MG63 (cell line): ENCODE data around the gene TMEM169. TPM values are rescaled to one million over a fixed set of nuclear protein-coding genes. Genes with fewer than 3 reads are reported as not detected.
"Not testable (repeated sequence)": the region's sequence is repeated elsewhere in the genome, so short reads cannot be mapped to it uniquely, and the experiment has no call there.

Source experiments
- DNase-seq: peaks from one replicate; pipeline ENCODE4 v3.0.0-alpha.2; 2020
- H3K27me3 ChIP-seq: fragments of 250-450 bp; sonication (Bioruptor Pico); 2 replicates; pipeline ENCODE4 v1.5.1; 2020; ENCODE audit warnings: mild to moderate bottlenecking, moderate library complexity
- H3K36me3 ChIP-seq: fragments of 250-450 bp; sonication (Bioruptor Pico); 2 replicates; pipeline ENCODE4 v1.5.1; 2020; ENCODE audit warnings: mild to moderate bottlenecking, moderate library complexity
- H3K4me3 ChIP-seq: fragments of 250-450 bp; sonication (Bioruptor Pico); 2 replicates; pipeline ENCODE4 v1.5.1; 2020; ENCODE audit warnings: mild to moderate bottlenecking, moderate library complexity
- H3K9me3 ChIP-seq: fragments of 250-450 bp; sonication (Bioruptor Pico); 2 replicates; pipeline ENCODE4 v1.5.1; 2020; ENCODE audit warnings: mild to moderate bottlenecking, moderate library complexity
- total RNA-seq: library from RNA; depleted of rRNA; stranded (reverse); fragments of >200 nt; shearing (Covaris generic); gene quantifications from 2 replicates; pipeline ENCODE4 v1.2.3, GENCODE V29; 2014; ENCODE audit warnings: low replicate concordance; rRNA removed

TMEM169 gene
- total RNA-seq, 1 experiment from 2014 or later, result not detected

DNA sequence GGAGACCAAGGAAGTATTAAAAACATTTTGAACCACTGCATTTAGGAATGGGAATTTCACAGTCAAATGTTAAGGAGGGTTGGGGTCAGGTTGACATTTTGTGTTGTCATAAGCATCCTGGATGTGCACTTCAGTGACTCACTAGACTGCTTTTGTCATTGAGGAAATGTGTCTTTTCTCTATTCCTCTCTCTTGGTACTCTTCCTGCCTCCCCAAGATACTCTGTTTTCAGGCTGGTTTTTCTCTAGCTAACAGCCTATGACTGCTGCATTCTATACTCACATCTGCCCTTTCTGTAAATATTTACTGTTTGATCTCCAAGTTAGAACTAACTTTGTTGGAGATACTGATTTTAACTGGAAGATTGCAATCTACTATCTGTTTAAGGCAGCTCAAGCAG lies 50.9 kb downstream of the TMEM169 start:
- Histone ChIP-seq H3K9me3 (no peaks in the 10 kb centered on the region), H3K27me3 (no peaks in the 10 kb centered on the region), H3K36me3 (peaks cover 97% of the 10 kb centered on the region), H3K4me3 (no peak overlapping the region)
- DNase-seq, result no peak

DNA sequence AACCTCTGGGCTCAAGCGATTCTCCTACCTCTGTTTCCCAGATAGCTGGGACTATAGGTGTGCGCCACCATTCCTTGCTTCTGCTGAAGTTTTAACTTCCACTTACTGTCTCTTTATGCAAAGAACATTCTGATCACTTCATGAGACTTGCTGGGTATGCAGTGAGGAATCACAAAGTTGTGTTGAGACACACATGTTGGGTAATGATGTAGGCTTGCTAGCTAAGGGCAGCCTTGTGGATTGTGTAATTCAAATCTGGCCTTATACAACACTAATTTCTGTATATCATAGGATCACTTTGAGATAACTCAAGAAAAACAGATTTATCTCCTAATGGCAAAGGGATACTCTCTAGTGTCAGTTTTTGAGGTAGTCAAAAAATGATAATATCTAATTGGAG lies 51.7 kb downstream of the TMEM169 start:
- no peak for DNase-seq
- Histone ChIP-seq H3K4me3 (no peak overlapping the region), H3K36me3 (peaks cover 97% of the 10 kb centered on the region), H3K27me3 (no peaks in the 10 kb centered on the region), H3K9me3 (no peaks in the 10 kb centered on the region)

DNA sequence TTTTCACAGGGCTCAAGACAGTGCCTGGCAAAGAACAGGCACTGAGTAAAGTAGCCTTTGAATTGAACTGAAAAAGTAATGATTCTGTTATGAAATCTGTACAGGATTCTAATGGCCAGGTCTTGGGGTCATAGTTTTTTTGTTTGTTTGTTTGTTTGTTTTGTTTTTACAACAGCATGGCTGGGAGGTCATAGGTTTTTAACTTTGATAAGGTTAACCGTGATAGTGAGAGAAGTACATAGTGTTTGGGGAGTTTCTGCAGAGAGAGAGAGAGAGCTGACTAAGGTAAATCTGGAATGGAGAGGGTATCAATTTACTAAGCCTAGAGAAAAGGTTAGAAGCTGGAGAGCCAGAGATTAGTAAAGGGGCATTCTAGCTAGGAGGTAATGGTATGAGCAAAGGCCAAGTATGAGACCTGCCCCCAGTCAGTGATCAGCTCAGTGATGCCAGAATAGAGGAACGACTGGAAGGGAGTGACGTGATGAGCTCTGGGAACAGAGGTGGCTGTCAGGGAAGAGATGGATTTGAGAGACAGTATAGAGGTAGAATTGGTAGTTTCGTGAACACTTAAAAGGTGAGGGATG lies 53.3 kb downstream of the TMEM169 start:
- no peak overlapping the region for H3K4me3 ChIP-seq
- DNase-seq, result no peak
- no peaks in the 10 kb centered on the region for H3K27me3 ChIP-seq
- peaks cover 97% of the 10 kb centered on the region for H3K36me3 ChIP-seq
- H3K9me3 ChIP-seq, result no peaks in the 10 kb centered on the region

DNA sequence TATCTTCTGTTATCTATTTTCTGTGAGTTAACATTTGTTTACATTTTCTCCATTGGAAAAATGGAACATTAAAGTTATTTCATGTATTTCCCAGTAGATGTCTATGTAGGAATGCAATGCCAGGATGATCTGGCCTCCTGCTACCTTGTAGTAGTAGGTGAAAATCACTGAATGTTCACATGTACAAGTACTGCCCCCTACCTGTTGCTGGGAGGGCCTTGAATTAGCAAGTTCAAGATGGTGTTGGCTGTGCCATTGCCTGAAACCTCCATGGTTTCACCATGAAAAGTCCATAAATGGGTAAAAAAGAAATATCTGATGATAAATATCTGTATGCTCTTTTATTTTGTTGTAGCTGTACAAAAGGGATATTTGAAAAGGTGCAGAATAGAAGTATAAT lies 58.2 kb downstream of the TMEM169 start:
- no peaks in the 10 kb centered on the region for H3K27me3 ChIP-seq
- H3K36me3 ChIP-seq, result peaks cover 95% of the 10 kb centered on the region
- no peaks in the 10 kb centered on the region for H3K9me3 ChIP-seq
- H3K4me3 ChIP-seq, result no peak overlapping the region
- no peak for DNase-seq

DNA sequence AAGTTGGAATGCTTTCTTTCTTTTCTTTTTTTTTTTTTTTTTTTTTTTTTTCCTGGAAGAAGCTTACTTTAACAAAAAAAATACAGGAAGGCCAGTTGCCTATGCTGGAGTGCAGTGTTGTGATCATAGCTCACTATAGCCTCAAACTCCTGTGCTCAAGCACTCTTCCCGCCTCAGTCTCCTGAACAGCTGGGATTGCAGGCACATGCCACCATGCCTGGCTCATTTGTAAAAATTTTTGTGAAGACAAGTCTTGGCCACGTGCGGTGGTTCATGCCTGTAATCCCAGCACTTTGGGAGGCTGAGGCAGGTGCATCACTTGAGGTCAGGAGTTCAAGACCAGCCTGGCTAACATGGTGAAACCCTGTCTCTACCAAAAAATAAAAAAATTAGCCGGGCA lies 59.8 kb downstream of the TMEM169 start:
- H3K36me3 ChIP-seq, result peaks cover 96% of the 10 kb centered on the region
- not testable (repeated sequence) for H3K4me3 ChIP-seq, H3K27me3 ChIP-seq, DNase-seq, H3K9me3 ChIP-seq

DNA sequence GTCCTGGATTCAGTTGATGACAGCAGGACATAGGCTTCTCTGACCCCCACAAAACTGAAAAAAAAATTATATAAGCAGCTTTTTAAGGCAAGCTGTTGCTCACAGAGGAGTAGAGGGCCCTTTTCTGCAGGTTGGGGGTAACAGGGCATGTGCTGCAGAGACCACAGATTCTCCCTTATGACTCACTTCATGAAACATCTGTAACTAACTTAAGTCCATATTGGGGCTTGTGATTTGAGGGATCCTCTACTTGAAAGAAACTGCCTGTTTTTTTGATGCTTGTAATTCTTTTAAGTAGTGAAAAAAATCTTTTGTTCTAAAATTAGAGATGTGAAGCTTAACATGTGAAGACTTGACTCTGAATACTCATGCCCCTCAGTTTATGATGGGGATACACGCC lies 60.8 kb downstream of the TMEM169 start:
- no peak for DNase-seq
- no peaks in the 10 kb centered on the region for H3K27me3 ChIP-seq
- peaks cover 96% of the 10 kb centered on the region for H3K36me3 ChIP-seq
- no peaks in the 10 kb centered on the region for H3K9me3 ChIP-seq
- H3K4me3 ChIP-seq, result no peak overlapping the region

DNA sequence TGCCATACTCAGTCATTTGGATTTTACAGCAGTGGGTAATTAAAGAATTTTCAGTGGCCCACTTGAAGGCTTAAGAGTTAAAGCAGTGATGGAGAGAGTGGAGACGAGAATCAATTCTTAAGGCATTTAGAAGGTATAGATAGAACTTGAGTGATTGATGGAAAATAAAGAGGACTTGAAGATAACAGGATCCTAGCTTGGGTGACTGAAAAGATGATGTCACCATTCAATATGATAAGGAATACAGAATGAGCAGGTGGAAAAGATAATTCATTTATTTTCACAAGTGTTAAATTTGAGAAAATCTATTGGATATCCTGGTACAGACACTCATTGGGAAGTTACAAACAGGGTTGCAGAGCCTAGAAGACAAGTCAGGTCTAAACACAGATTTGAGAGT lies 62.7 kb downstream of the TMEM169 start:
- no peaks in the 10 kb centered on the region for H3K9me3 ChIP-seq
- peaks cover 96% of the 10 kb centered on the region for H3K36me3 ChIP-seq

DNA sequence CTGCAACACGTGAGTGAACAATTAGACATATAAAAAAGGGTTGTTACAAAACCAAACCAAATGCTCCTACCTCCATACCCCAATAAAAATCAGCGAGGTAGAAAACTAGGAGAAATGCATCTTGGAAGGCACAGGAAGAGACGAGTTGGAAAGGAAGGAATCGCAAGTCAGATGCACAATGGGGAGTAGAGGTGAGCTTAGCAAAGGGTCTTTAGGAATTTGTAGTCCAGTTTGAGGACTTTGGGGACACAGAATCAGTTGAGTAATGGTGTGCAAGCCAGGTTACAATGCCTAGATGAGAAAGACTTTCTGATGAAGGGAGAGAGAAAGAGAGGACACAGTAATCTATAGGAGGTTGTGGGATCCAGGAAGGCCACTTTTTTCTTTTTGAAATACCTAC lies 63.1 kb downstream of the TMEM169 start:
- no peak overlapping the region for H3K4me3 ChIP-seq
- H3K36me3 ChIP-seq, result peaks cover 96% of the 10 kb centered on the region
- H3K27me3 ChIP-seq, result no peaks in the 10 kb centered on the region
- no peaks in the 10 kb centered on the region for H3K9me3 ChIP-seq
- no peak for DNase-seq

More for the DNA sequence above, 62.7 kb downstream of the TMEM169 start:
- Histone ChIP-seq H3K27me3 (no peaks in the 10 kb centered on the region), H3K4me3 (no peak overlapping the region)
- DNase-seq, result no peak

DNA sequence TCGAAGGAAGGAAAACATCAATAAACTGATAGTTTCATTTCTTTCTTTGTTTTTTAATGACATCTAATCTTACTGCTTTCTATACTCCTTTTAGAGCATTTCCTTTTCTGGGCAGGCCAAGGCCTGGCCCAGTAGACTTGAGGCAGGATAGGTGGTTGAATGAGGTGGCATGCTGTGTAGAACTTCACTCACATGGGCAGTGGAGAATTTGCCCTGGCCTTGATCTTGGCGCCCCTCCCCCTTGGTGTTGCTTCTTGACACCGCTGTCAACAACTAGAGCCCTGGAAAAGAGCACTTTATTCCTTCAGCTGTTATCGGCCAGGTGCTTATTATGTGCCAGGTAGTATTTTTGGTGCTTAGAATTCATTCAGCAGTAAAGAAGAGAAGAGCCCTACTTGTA lies 64.9 kb downstream of the TMEM169 start:
- Histone ChIP-seq H3K36me3 (peaks cover 99% of the 10 kb centered on the region), H3K27me3 (no peaks in the 10 kb centered on the region), H3K4me3 (no peak overlapping the region), H3K9me3 (no peaks in the 10 kb centered on the region)
- DNase-seq, result no peak

DNA sequence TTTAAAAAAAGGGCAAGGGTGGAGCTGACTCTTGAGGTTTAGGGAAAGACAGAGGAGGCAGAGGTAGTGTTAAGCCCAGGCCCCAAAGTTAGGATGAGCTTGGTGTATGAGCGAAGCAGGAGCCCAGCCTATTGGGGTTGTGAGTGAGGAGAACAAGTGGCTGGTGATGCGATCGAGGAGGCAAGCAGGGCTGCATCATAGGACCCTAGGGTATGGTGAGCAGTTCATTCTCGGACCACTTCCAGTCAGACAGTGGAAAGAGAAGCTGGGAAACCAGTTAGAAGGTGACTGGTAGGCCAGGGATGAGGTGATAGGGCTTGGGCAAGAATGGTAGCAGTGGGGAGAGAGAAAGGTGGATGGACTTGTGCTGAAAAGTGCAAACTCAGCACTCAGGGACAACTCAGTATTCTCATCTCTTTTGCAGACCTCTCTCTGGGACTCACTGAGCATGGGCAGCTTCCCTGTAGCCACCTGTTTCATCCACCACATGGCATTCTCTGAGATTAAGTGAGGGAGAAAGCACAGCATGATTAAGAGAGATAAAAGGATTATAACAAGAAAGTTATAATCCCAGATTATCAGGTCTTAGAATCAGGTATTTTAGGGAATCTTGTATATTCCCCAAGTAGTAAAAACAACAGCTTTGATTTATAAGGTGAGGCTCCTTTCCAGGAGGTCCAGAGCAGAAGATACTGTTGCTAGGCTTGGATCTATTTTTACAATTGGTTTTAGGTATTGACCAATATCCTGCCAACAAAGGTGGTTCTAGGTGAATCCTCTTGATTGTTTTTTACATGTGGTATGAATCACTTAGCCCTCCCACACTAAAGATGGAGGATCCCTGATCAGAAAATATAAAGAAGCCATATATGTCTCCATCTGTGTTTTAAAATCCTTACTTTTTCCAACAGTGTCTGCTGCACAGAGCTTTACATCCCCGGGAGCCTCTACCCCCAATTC lies 65.7 kb downstream of the TMEM169 start:
- peaks cover 97% of the 10 kb centered on the region for H3K36me3 ChIP-seq
- DNase-seq, result no peak
- H3K27me3 ChIP-seq, result no peaks in the 10 kb centered on the region
- H3K9me3 ChIP-seq, result no peaks in the 10 kb centered on the region
- H3K4me3 ChIP-seq, result no peak overlapping the region

DNA sequence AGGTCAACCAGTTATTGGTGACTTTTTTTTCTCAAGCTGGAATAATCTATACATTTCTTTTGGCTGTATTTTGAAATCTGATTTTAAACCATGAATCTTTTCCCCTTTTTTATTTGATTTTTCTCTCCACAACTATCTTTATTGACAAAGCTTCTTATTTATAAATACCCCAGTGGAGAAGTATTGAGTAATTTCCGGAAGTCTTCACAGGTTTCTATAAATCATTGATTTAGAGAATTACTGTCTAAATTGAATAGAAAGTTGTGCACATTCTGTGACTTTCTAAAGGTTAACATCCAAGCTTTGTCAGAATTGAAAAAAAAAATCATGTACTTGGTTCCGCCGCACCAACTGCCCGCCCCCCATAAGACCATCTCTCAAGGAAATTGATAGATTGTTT lies 67.3 kb downstream of the TMEM169 start:
- no peak overlapping the region for H3K4me3 ChIP-seq
- peaks cover 97% of the 10 kb centered on the region for H3K36me3 ChIP-seq
- no peak for DNase-seq
- no peaks in the 10 kb centered on the region for H3K9me3 ChIP-seq
- no peaks in the 10 kb centered on the region for H3K27me3 ChIP-seq

DNA sequence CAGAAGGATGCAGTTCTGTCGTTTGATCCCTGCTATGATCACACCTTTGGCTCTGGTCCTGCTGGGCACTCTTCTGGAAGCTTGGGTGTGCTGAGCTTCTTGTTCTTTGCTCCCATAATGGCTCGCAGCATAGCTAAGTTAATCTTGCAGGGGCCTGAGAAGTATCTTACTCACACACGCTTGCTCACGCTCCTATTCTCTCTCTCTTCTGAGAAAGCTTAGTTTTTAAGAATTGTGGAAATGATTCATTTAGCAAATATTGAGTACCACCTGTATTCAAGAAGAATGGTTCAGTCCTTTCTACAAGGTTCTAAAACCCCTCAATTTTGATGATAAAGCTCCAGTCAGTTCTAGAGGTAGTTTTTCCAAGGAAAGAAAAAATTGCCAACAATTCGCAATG lies 68.0 kb downstream of the TMEM169 start:
- Histone ChIP-seq H3K36me3 (peaks cover 97% of the 10 kb centered on the region), H3K9me3 (no peaks in the 10 kb centered on the region), H3K4me3 (no peak overlapping the region), H3K27me3 (no peaks in the 10 kb centered on the region)
- DNase-seq, result no peak

DNA sequence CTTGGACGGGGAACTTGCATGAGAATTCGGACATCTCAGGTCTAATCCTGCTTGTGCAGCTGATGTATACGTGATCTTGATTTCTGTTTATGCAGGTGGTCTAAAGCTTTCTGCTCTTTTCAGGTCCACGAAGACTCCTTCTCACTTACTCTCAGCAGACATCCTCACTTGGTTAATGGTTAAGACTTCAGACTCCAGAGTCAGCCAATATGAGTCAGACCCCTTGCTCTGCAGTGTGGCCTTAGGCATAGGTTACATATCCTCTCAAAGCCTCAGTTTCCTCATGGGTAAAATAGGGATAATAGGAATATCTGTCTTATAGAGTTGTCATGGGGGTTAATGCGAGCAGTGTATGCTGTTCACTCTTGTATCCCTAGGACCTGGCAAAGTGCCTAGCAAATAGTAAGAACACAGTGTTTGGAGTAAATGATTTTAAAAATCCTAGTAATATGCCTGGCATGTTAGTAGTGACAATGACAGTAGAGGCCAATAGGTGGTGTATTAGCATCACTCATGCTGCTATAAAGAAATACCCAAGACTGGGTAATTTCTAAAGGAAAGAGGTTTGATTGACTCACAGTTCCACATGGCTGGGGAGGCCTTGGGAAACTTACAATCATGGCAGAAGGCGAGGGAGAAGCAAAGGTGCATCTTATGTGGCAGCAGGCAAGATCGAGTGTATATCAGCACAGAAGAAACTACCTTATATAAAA lies 69.8 kb downstream of the TMEM169 start:
- DNase-seq, result no peak
- Histone ChIP-seq H3K9me3 (no peaks in the 10 kb centered on the region), H3K27me3 (no peaks in the 10 kb centered on the region), H3K4me3 (no peak overlapping the region), H3K36me3 (peaks cover 93% of the 10 kb centered on the region)

Other genes with a start within 250 kb of the TMEM169 start
- 2.1 and 4.7 TPM in 2 replicates for gene MREG, start 68.4 kb upstream of the TMEM169 start, total RNA-seq
- 15.9 and 19.3 TPM in 2 replicates for gene PECR, start 110 bp upstream of the TMEM169 start, total RNA-seq
- gene XRCC5, start 27.4 kb downstream of the TMEM169 start, total RNA-seq, result 313 and 393 TPM in 2 replicates